Common myeloid progenitor, CD34-positive (primary cell): Measurements from ENCODE around the gene MCM6. TPM values are rescaled to one million over a fixed set of nuclear protein-coding genes. Genes with fewer than 3 reads are reported as not detected.

Source experiments
- CTCF ChIA-PET: fragments of 350-600 bp; sonication (Branson Sonifier 250); formaldehyde crosslinking; loops from one replicate; lab custom pipeline; 2021; ENCODE audit warnings: antibody characterized with exemption; lab: Charles Lee
- POLR2A ChIA-PET: fragments of 350-600 bp; sonication (Branson Sonifier 250); formaldehyde crosslinking; loops from one replicate; lab custom pipeline; 2021; ENCODE audit warnings: antibody characterized with exemption; lab: Charles Lee
- DNase-seq, 3 donors: peaks; one replicate each; pipeline versions ENCODE4 v3.0.0 to v3.0.0-alpha.2; 2013
- H3K27ac ChIP-seq, 2 experiments: 1 replicate in 1 of 2; 2 replicates in 1 of 2; pipeline ENCODE4 v1.7.0; 2013; ENCODE audit warnings: inconsistent platforms in 2 of 2, low read length in 2 of 2, mild to moderate bottlenecking in 2 of 2, low read depth in 1 of 2, moderate library complexity in 1 of 2; ENCODE audit not compliant: severe bottlenecking in 2 of 2, insufficient read depth in 1 of 2, poor library complexity in 1 of 2
- H3K27me3 ChIP-seq, 5 experiments: replicated peaks in 2 of 5; 1 replicate in 3 of 5; 2 replicates in 2 of 5; pipeline versions ENCODE4 v1.6.1 to v1.7.0; 2013; ENCODE audit warnings: low read length in 4 of 5, mild to moderate bottlenecking in 2 of 5, moderate library complexity in 2 of 5, inconsistent platforms in 1 of 5; ENCODE audit not compliant: insufficient read depth in 5 of 5, control insufficient read depth in 4 of 5
- H3K36me3 ChIP-seq, 4 experiments: 1 replicate in 2 of 4; 2 replicates in 2 of 4; pipeline versions ENCODE4 v1.6.1 to v1.7.0; 2013; ENCODE audit warnings: low read length in 3 of 4, control low read depth in 1 of 4, mild to moderate bottlenecking in 1 of 4; ENCODE audit not compliant: control insufficient read depth in 4 of 4, insufficient read depth in 4 of 4
- H3K4me1 ChIP-seq, 4 experiments: 1 replicate in 3 of 4; 2 replicates in 1 of 4; pipeline versions ENCODE4 v1.6.1 to v1.7.1; 2013; ENCODE audit warnings: low read length in 3 of 4, mild to moderate bottlenecking in 3 of 4, control low read depth in 1 of 4, inconsistent platforms in 1 of 4, moderate library complexity in 1 of 4; ENCODE audit not compliant: control insufficient read depth in 4 of 4, insufficient read depth in 4 of 4; ENCODE audit errors: control extremely low read depth in 1 of 4
- H3K4me3 ChIP-seq, 7 experiments: 1 replicate in 4 of 7; 2 replicates in 3 of 7; pipeline versions ENCODE4 v1.5.1 to v1.7.0; 2013; ENCODE audit warnings: mild to moderate bottlenecking in 7 of 7, low read length in 6 of 7, moderate library complexity in 6 of 7, inconsistent platforms in 2 of 7, low read depth in 2 of 7, control low read depth in 1 of 7; ENCODE audit not compliant: insufficient read depth in 4 of 7, control insufficient read depth in 1 of 7; ENCODE audit errors: extremely low read depth in 1 of 7
- H3K9me3 ChIP-seq, 5 experiments: 1 replicate in 4 of 5; 2 replicates in 1 of 5; pipeline versions ENCODE4 v1.6.1 to v1.7.1; 2013; ENCODE audit warnings: low read length in 4 of 5, mild to moderate bottlenecking in 2 of 5, inconsistent platforms in 1 of 5, low read depth in 1 of 5, moderate library complexity in 1 of 5; ENCODE audit not compliant: control insufficient read depth in 4 of 5, insufficient read depth in 2 of 5; ENCODE audit errors: control extremely low read depth in 1 of 5
- WGBS: methylation state at CpG from one replicate; pipeline ENCODE4 v1.1.5; 2013; ENCODE audit not compliant: insufficient coverage; 5-methylcytosine and 5-hydroxymethylcytosine counted together
- polyA plus RNA-seq: library from polyadenylated mRNA; unstranded; fragments of 120-200 nt; gene quantifications from one replicate; pipeline ENCODE4 v1.2.1, GENCODE V29; 2013

The MCM6 gene
- 41.4 TPM for polyA plus RNA-seq

GRCh38 chr2:135876066-135876711 is at the start of gene MCM6:
Gene MCM6 (minus strand): TSS chr2:135876443. CDS start chr2:135876365, 78 bp downstream.
- CTCF ChIA-PET = interaction anchor here (2.2 kb wide), 1 partner anchor 10 kb away, joined by 8 read pairs; no protein-coding TSS in a partner anchor
- POLR2A ChIA-PET = no interaction called here
- peaks cover 3 to 23% (median 15%) of the 10 kb centered on the region in 4 experiments for H3K4me1 ChIP-seq
- H3K36me3 ChIP-seq = peaks cover 4 to 26% (median 13%) of the 10 kb centered on the region in 4 experiments
- peak; percentile 99 to 100 (median 100) for DNase-seq
- 0% methylated on average over 68 of the region's 71 CpGs for WGBS
- peak within 1 kb of the TSS; percentile 33 to 86 for H3K27ac ChIP-seq
- no peaks in the 10 kb centered on the region for H3K27me3 ChIP-seq
- no peaks in the 10 kb centered on the region for H3K9me3 ChIP-seq
- H3K4me3 ChIP-seq = peak within 1 kb of the TSS; percentile 72 to 97 (median 84)

DNA sequence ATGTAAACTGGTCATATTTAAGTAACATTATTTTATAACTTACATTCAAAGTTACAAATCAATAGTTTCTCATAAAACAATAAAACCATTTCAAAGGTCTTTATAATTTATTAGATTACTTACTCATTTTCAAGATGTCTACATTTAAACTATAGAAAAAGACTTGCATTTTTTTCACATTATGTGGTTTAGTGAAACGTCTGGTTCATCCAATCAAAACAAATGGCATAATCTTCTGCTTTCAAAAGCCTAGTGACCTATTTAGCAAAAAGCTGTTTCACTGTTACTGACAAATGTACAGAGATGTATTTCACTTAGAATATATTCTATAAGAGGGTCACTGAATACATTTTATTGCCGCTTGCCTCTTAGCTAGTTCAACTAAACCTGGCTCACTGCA is 49.3 kb upstream of the MCM6 start:
- no peak overlapping the region for H3K27ac ChIP-seq
- H3K36me3 ChIP-seq = peaks cover 11 to 32% (median 15%) of the 10 kb centered on the region in 4 experiments
- no peaks in the 10 kb centered on the region for H3K27me3 ChIP-seq
- DNase-seq = no peak
- no peaks in the 10 kb centered on the region for H3K9me3 ChIP-seq
- no peaks in the 10 kb centered on the region for H3K4me1 ChIP-seq
- ChIA-PET CTCF (interaction anchor here (1.0 to 1.2 kb wide), 2 partner anchors 452 to 456 kb away, joined by 3 to 4 read pairs; no protein-coding TSS in a partner anchor), POLR2A (interaction anchor here (0.6 kb wide), 1 partner anchor 376 kb away, joined by 4 read pairs; no protein-coding TSS in a partner anchor)
- H3K4me3 ChIP-seq = no peak overlapping the region
- no CpG with 5 or more reads among the region's 2 CpGs for WGBS

- peaks cover under 1 to 17% (median 4%) of the 10 kb centered on the region in 4 experiments for H3K36me3 ChIP-seq
- H3K9me3 ChIP-seq = no peaks in the 10 kb centered on the region
- peak; percentile 62 to 79 (median 72) for DNase-seq
- no peak overlapping the region for H3K4me3 ChIP-seq
- WGBS = 87% methylated on average over 2 of the region's 3 CpGs
- H3K4me1 ChIP-seq = no peaks in the 10 kb centered on the region
- H3K27ac ChIP-seq = no peak overlapping the region
- ChIA-PET CTCF (interaction anchor here (1.5 to 7.4 kb wide), 3 partner anchors 18 to 467 kb away, joined by 4 to 238 read pairs (median 19); no protein-coding TSS in a partner anchor), POLR2A (no interaction called here)
- no peaks in the 10 kb centered on the region for H3K27me3 ChIP-seq
Measured at GRCh38 chr2:135916207-135916606, 40.0 kb upstream of the MCM6 start.

DNA sequence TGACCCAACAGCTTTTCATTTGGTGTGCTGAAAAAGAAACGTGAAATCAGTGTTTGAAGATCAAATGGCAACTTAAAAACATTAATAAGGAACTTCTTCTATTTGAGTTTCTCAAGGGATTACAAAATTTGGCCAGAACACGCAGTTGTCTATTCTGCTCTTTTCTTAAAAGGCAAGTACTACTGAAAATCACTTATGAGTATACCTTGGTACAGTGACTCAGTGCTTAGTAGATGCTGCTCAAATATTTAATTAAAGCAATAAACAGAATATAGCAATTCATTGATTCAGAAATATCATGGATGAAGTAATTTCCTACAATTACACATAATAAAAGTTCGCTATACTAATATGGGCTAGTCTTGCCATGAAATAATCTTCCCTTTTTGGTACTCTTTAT is 38.2 kb upstream of the MCM6 start:
- H3K9me3 ChIP-seq = no peaks in the 10 kb centered on the region
- peaks cover 4 to 24% (median 13%) of the 10 kb centered on the region in 4 experiments for H3K36me3 ChIP-seq
- ChIA-PET CTCF (interaction anchor here (0.9 to 7.4 kb wide), 19 partner anchors 10 to 509 kb away, joined by 3 to 238 read pairs (median 4); no protein-coding TSS in a partner anchor), POLR2A (no interaction called here)
- WGBS = no CpG with 5 or more reads among the region's 3 CpGs
- H3K27ac ChIP-seq = peak overlapping the region in 1 of 2 experiments; percentile 19
- H3K4me1 ChIP-seq = no peaks in the 10 kb centered on the region
- DNase-seq = no peak
- H3K4me3 ChIP-seq = no peak overlapping the region
- H3K27me3 ChIP-seq = no peaks in the 10 kb centered on the region

- H3K27ac ChIP-seq = peak overlapping the region in 1 of 2 experiments; percentile 19
- H3K27me3 ChIP-seq = no peaks in the 10 kb centered on the region
- no peaks in the 10 kb centered on the region for H3K9me3 ChIP-seq
- 100% methylated on average over 1 of the region's 5 CpGs for WGBS
- H3K36me3 ChIP-seq = peaks cover 4 to 27% (median 15%) of the 10 kb centered on the region in 4 experiments
- DNase-seq = peak; percentile 57 to 84 (median 71)
- ChIA-PET POLR2A (interaction anchor here (0.6 kb wide), 2 partner anchors 451 to 467 kb away, joined by 5 to 7 read pairs; no protein-coding TSS in a partner anchor), CTCF (interaction anchor here (0.6 to 7.4 kb wide), 21 partner anchors 10 to 1340 kb away, joined by 3 to 238 read pairs (median 4); no protein-coding TSS in a partner anchor)
- H3K4me1 ChIP-seq = no peaks in the 10 kb centered on the region
- H3K4me3 ChIP-seq = no peak overlapping the region
Measured at GRCh38 chr2:135913727-135914365, 37.6 kb upstream of the MCM6 start.

DNA sequence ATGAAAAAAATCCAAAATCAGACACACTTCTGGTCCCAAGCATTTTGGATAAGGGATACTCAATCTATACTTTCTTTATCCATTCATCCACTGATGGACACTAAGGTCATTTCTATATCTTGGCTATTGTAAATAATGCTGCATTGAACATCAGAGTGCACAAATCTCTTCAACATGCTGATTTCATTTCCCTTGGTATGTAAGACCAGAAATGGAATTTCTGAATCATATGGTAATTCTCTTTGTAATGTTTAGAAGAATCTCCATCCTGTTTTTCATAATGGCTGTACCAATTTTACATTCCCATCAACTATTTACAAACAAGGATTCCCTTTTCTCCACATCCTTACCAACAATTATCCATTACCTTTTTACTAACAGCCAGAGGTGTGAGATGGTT is 33.7 kb upstream of the MCM6 start:
- no peak for DNase-seq
- POLR2A ChIA-PET = no interaction called here
- Histone ChIP-seq H3K4me1 (no peaks in the 10 kb centered on the region), H3K4me3 (no peak overlapping the region), H3K27ac (no peak overlapping the region), H3K27me3 (no peaks in the 10 kb centered on the region), H3K9me3 (no peaks in the 10 kb centered on the region), H3K36me3 (peaks cover 4 to 38% (median 21%) of the 10 kb centered on the region in 4 experiments)
- CTCF ChIA-PET = interaction anchor here (1.3 to 1.8 kb wide), 2 partner anchors 471 to 474 kb away, joined by 3 to 18 read pairs; no protein-coding TSS in a partner anchor
